IPS DF 6.9 (cell line): ENCODE data around the gene FBXL16.

Experiments
- DNase-seq: peaks from one replicate; pipeline ENCODE4 v3.0.0-alpha.2; 2013; ENCODE audit warnings: low read depth, low spot score
- H3K27ac ChIP-seq: one replicate; pipeline ENCODE4 v1.5.1; 2013; ENCODE audit warnings: low read length, control low read depth
- H3K27me3 ChIP-seq: 2 replicates; pipeline ENCODE4 v1.6.1; 2013; ENCODE audit warnings: mild to moderate bottlenecking, low read length; ENCODE audit not compliant: control insufficient read depth, insufficient read depth
- H3K36me3 ChIP-seq: 2 replicates; pipeline ENCODE4 v1.6.1; 2013; ENCODE audit warnings: low read length; ENCODE audit not compliant: control insufficient read depth, insufficient read depth
- H3K4me1 ChIP-seq: 2 replicates; pipeline ENCODE4 v1.6.1; 2013; ENCODE audit warnings: low read length; ENCODE audit not compliant: control insufficient read depth, insufficient read depth
- H3K4me3 ChIP-seq: 2 replicates; pipeline ENCODE4 v1.5.1; 2013; ENCODE audit warnings: mild to moderate bottlenecking, low read length
- H3K9me3 ChIP-seq: 2 replicates; pipeline ENCODE4 v1.6.1; 2013; ENCODE audit warnings: low read length, inconsistent platforms; ENCODE audit not compliant: control insufficient read depth, insufficient read depth
- WGBS: extraction: QIAGEN DNeasy Blood & Tissue Kit; methylation state at CpG from one replicate; pipeline ENCODE4 v1.1.7; 2013; ENCODE audit warnings: mixed read lengths, missing lambda C conversion rate; ENCODE audit not compliant: insufficient read length, insufficient coverage; 5-methylcytosine and 5-hydroxymethylcytosine counted together

The FBXL16 gene

DNA sequence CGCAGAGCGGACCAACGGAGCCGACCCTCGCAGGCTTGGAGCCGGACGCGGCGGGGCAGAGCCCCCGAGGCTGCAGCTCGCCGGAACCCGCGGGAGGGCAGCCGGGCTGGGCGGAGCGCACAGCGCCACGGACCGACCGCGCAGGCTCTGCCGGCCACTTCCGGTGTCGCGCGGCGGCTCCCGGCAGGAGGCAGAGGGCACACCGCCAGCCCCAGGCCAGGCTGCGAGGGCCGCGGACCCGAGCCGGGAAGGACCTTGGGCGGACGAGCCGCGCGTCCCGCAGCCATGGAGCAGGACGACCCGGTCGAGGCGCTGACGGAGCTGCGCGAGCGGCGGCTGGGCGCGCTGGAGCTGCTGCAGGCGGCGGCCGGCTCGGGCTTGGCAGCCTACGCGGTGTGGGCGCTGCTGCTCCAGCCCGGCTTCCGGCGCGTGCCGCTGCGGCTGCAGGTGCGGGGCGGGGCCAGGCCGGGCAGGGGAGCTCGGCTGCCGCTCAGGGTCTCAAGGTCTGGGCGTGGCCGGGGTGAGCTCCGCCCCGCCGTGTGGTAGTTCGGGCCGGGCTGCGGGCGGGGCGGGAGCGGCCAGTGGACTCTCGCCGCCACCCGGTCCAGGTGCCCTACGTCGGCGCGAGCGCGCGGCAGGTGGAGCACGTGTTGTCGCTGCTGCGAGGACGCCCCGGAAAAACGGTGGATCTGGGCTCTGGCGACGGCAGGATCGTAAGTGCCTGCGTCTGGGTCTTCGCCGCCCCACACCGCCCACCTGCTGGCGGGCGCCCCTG is 15.6 kb upstream of the FBXL16 start, which contains the start of gene ANTKMT:
ANTKMT (plus strand) TSS at position 157 of the 775 bp plus-strand sequence; CDS start at position 286, 129 bp downstream.
- peaks cover 7% of the 10 kb centered on the region; the same call in 1 of the 2 replicates for H3K4me1 ChIP-seq
- H3K36me3 ChIP-seq: no peaks in the 10 kb centered on the region; the same call in 1 of the 2 replicates

GRCh38 chr16:720447-720989 is 14.9 kb upstream of the FBXL16 start:
- peaks cover 11% of the 10 kb centered on the region for H3K4me1 ChIP-seq

More for the DNA sequence above, 15.6 kb upstream of the FBXL16 start, which contains the start of gene ANTKMT:
- Histone ChIP-seq H3K4me3 (peak within 1 kb of the TSS; percentile 97), H3K27ac (no peak within 1 kb of the TSS), H3K9me3 (no peaks in the 10 kb centered on the region), H3K27me3 (no peaks in the 10 kb centered on the region)
- WGBS: no CpG with 5 or more reads among the region's 106 CpGs
- no peak for DNase-seq

DNA sequence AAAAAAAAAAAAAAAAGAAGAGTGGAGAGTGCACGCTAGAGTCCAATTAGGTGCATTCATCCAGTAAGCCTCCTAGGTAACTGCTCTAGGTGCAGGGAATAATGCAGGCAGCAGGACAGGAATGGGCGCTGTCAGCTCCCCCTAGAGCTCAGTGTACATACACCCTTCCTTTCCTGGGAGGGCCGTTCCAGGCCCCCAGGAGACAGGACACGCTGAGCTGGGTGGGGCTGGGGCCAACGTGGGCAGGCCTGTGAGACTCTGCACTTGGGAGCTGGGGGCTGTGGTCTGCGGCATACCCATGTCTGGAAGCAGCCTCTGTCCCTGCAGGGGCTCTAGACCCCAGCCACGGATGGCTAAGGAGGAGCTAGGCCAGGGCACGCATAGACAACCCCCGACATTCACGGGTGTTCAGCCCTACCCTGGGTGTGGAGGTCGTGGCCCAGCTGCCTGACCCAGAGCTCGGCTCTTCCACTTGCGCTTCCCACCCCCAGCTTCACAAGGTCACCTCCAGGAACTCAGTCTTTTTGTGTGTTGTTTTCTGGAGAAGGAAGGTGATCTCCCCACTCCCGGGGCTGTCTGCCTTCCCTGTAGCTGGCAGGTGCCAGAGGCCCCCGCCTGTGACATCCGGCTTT is 14.3 kb upstream of the FBXL16 start:
- no peak for DNase-seq
- WGBS: no CpG with 5 or more reads among the region's 16 CpGs
- H3K36me3 ChIP-seq: no peaks in the 10 kb centered on the region; the same call in 1 of the 2 replicates
- H3K9me3 ChIP-seq: no peaks in the 10 kb centered on the region
- peak overlapping the region; percentile 97; the same call in 1 of the 2 replicates for H3K4me3 ChIP-seq
- H3K4me1 ChIP-seq: peaks cover 11% of the 10 kb centered on the region
- peaks cover 2% of the 10 kb centered on the region; the same call in 1 of the 2 replicates for H3K27me3 ChIP-seq
- no peak overlapping the region for H3K27ac ChIP-seq

More at GRCh38 chr16:720447-720989, 14.9 kb upstream of the FBXL16 start:
- no peaks in the 10 kb centered on the region; the same call in 1 of the 2 replicates for H3K36me3 ChIP-seq
- peak overlapping the region; percentile 97 for H3K4me3 ChIP-seq
- DNase-seq: no peak
- WGBS: no CpG with 5 or more reads among the region's 38 CpGs
- no peak overlapping the region for H3K27ac ChIP-seq
- H3K27me3 ChIP-seq: peaks cover 2% of the 10 kb centered on the region; the same call in 1 of the 2 replicates
- H3K9me3 ChIP-seq: no peaks in the 10 kb centered on the region

GRCh38 chr16:718922-719321 is 13.3 kb upstream of the FBXL16 start:
- Histone ChIP-seq H3K27me3 (peaks cover 2% of the 10 kb centered on the region; the same call in 1 of the 2 replicates), H3K27ac (no peak overlapping the region), H3K36me3 (no peaks in the 10 kb centered on the region; the same call in 1 of the 2 replicates), H3K4me1 (peaks cover 11% of the 10 kb centered on the region), H3K4me3 (no peak overlapping the region), H3K9me3 (no peaks in the 10 kb centered on the region)
- no CpG with 5 or more reads among the region's 6 CpGs for WGBS
- no peak for DNase-seq

- H3K4me3 ChIP-seq: no peak overlapping the region
- no peak for DNase-seq
- no peaks in the 10 kb centered on the region; the same call in 1 of the 2 replicates for H3K36me3 ChIP-seq
- peaks cover 2% of the 10 kb centered on the region; the same call in 1 of the 2 replicates for H3K27me3 ChIP-seq
- H3K4me1 ChIP-seq: peaks cover 11% of the 10 kb centered on the region
- WGBS: no CpG with 5 or more reads among the region's 9 CpGs
- no peak overlapping the region for H3K27ac ChIP-seq
- no peaks in the 10 kb centered on the region for H3K9me3 ChIP-seq
Measured at GRCh38 chr16:718389-718788, 12.8 kb upstream of the FBXL16 start.

DNA sequence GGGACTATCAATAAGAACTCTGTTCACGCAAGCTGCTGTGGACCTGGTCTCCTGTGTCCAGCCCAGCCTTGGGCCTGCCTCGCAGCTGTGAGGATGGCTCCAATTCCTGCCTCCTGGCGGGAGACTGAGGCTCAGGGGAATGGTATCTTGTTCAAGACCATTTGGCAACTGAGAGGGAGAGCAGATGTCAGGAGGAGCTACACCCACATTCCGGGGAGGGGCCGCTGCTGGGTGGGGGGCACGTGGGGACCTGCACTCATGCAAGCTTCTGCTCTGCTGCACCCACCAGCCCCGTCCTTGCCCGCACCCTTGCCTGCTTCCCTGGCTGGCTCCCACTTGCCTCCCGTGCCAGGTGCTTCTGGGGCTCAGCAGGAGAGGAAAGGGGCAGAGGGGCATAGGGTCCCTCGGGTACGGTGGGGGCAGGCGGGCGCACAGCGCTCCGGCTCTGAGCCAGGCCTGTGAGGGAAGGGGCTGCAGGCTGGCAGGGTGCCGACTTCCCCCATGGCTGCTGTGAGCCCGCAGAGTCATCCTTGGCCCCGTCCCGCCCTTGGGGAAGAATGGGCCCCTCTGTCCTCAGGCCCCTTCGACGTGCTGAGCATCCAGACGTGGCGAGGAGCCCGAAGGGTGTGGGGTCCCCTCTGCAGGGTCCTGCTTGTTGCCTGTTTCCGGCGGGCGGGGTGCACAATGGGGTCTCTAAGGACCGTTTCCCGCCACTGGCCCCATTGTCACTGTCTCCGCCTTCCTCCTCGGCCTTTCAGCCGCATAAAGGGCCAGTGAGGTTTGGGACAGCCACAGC is 12.0 kb upstream of the FBXL16 start:
- Histone ChIP-seq H3K36me3 (no peaks in the 10 kb centered on the region; the same call in 1 of the 2 replicates), H3K9me3 (no peaks in the 10 kb centered on the region), H3K27me3 (peaks cover 2% of the 10 kb centered on the region; the same call in 1 of the 2 replicates), H3K4me3 (no peak overlapping the region), H3K4me1 (peaks cover 11% of the 10 kb centered on the region), H3K27ac (no peak overlapping the region)
- WGBS: no CpG with 5 or more reads among the region's 32 CpGs
- no peak for DNase-seq

DNA sequence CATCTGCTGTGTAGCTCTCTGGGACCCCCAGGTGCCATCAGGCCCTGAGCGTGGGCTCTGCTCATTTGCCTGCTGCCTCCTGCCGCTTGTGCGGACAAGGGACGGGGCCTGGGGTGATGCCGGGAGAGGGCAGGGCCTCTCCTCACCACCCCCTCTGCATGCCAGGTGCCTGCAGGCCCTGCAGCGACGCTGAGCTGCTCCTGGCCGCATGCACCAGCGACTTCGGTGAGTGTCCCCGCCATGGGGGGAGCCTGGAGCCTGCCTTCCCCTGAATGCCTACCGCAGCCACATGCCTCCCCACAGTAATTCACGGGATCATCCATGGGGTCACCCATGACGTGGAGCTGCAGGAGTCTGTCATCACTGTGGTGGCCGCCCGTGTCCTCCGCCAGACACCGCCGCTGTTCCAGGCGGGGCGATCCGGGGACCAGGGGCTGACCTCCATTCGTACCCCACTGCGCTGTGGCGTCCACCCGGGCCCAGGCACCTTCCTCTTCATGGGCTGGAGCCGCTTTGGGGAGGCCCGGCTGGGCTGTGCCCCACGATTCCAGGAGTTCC is 11.2 kb upstream of the FBXL16 start:
- Histone ChIP-seq H3K27ac (no peak overlapping the region), H3K36me3 (no peaks in the 10 kb centered on the region; the same call in 1 of the 2 replicates), H3K27me3 (peaks cover 2% of the 10 kb centered on the region; the same call in 1 of the 2 replicates), H3K4me1 (peaks cover 11% of the 10 kb centered on the region), H3K9me3 (no peaks in the 10 kb centered on the region), H3K4me3 (no peak overlapping the region)
- no peak for DNase-seq
- no CpG with 5 or more reads among the region's 29 CpGs for WGBS

DNA sequence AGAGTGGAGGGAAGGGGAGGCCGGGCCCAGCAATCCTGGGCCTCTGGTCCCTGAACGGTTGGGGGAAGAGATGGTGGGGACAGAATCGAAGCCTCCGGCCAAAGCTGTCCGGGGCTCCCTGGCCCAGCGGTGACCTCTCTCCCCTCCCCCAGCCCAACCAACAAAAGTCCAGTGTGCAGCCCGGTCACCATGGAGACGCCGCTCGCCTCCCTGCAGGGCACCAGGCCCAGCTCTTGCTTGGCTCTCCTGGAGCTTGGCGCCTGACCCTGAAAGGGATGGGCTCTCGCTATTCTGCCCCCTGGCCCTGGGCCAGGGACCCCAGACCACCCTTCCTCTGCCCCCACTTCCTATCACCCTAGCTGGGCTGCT is 10.6 kb upstream of the FBXL16 start:
- Histone ChIP-seq H3K4me1 (peaks cover 11% of the 10 kb centered on the region), H3K27me3 (peaks cover 2% of the 10 kb centered on the region; the same call in 1 of the 2 replicates), H3K4me3 (no peak overlapping the region), H3K27ac (no peak overlapping the region), H3K36me3 (no peaks in the 10 kb centered on the region; the same call in 1 of the 2 replicates), H3K9me3 (no peaks in the 10 kb centered on the region)
- no peak for DNase-seq
- no CpG with 5 or more reads among the region's 12 CpGs for WGBS

- peak overlapping the region; percentile 46 for H3K4me3 ChIP-seq
- no peak overlapping the region for H3K27ac ChIP-seq
- H3K9me3 ChIP-seq: no peaks in the 10 kb centered on the region
- H3K27me3 ChIP-seq: peaks cover 2% of the 10 kb centered on the region; the same call in 1 of the 2 replicates
- peaks cover 11% of the 10 kb centered on the region for H3K4me1 ChIP-seq
- DNase-seq: no peak
- no CpG with 5 or more reads among the region's 74 CpGs for WGBS
- H3K36me3 ChIP-seq: no peaks in the 10 kb centered on the region; the same call in 1 of the 2 replicates
Measured at GRCh38 chr16:715477-716199, 10.0 kb upstream of the FBXL16 start.
